K562 (cell line): Measurements from ENCODE around the gene LZTR1. TPM values are rescaled to one million over a fixed set of nuclear protein-coding genes. Genes with fewer than 3 reads are reported as not detected.
A peak's percentile ranks its signal among the peaks of the same experiment; 100 is the strongest.

ENCODE experiments used
- BRD9 ChIP-seq: fragments of 450-650 bp; IDR thresholded peaks from 2 replicates; pipeline ENCODE4 v1.6.1; 2018; ENCODE audit warnings: low read depth; ENCODE audit not compliant: partially characterized antibody
- CHD2 ChIP-seq: IDR thresholded peaks from 2 replicates; pipeline ENCODE4 v1.6.1; 2011; ENCODE audit warnings: low read depth, low read length
- FOS ChIP-seq: IDR thresholded peaks from 3 replicates; pipeline ENCODE4 v1.6.1; 2011; ENCODE audit not compliant: insufficient read length; ENCODE audit errors: extremely low read depth
- HDAC8 ChIP-seq: fragments of 450-650 bp; IDR thresholded peaks from 2 replicates; pipeline ENCODE4 v1.6.1; 2016; ENCODE audit warnings: mild to moderate bottlenecking, missing genetic modification characterization, moderate library complexity, missing compliant biosample characterization
- HMGN3 ChIP-seq: IDR thresholded peaks from 2 replicates; pipeline ENCODE4 v1.6.1; 2011; ENCODE audit warnings: borderline replicate concordance, low read depth, mild to moderate bottlenecking, mixed read lengths, low read length; ENCODE audit not compliant: insufficient read length; ENCODE audit errors: extremely low read depth
- KDM2B ChIP-seq: fragments of 250-450 bp; sonication (Bioruptor Pico); IDR thresholded peaks from 2 replicates; pipeline ENCODE4 v1.8.0; 2021; ENCODE audit warnings: mild to moderate bottlenecking, moderate library complexity
- MEF2D ChIP-seq: conservative IDR thresholded peaks from 2 replicates; pipeline ENCODE4 v1.6.1; 2016; ENCODE audit warnings: low read depth, missing genetic modification characterization, missing compliant biosample characterization
- MTF1 ChIP-seq: fragments of 250-450 bp; sonication (Bioruptor Pico); IDR thresholded peaks from 2 replicates; pipeline ENCODE4 v1.9.0; 2021; ENCODE audit warnings: moderate library complexity, mild to moderate bottlenecking, inconsistent platforms, borderline replicate concordance
- MYC ChIP-seq, 2 experiments: fragments of 250-450 bp in 1 of 2; sonication (Bioruptor Pico) in 1 of 2; IDR thresholded peaks; 2 replicates each; pipeline versions ENCODE4 v1.5.1 to v1.6.1; 2012 to 2021; ENCODE audit warnings: low read depth in 2 of 2, borderline replicate concordance in 1 of 2, improper control_type of control experiment in 1 of 2, low read length in 1 of 2, mild to moderate bottlenecking in 1 of 2, moderate library complexity in 1 of 2
- RCOR1 ChIP-seq, 2 experiments: IDR thresholded peaks; 2 replicates each; pipeline ENCODE4 v1.6.1; 2012; ENCODE audit warnings: low read depth in 2 of 2, low read length in 2 of 2, borderline replicate concordance in 1 of 2, improper control_type of control experiment in 1 of 2
- RNF219 ChIP-seq: fragments of 250-450 bp; sonication (Bioruptor Pico); IDR thresholded peaks from 2 replicates; pipeline ENCODE4 v1.5.0; 2022; ENCODE audit warnings: mild to moderate bottlenecking
- RREB1 ChIP-seq: fragments of 250-450 bp; sonication (Bioruptor Pico); IDR thresholded peaks from 2 replicates; pipeline ENCODE4 v1.4.0; 2020
- ZNF384 ChIP-seq: IDR thresholded peaks from 2 replicates; pipeline ENCODE4 v1.6.1; 2012; ENCODE audit warnings: low read depth, low read length, improper control_type of control experiment
- ZNF561 ChIP-seq: fragments of 450-650 bp; formaldehyde crosslinking; conservative IDR thresholded peaks from 2 replicates; pipeline ENCODE4 v1.4.0; 2020; ENCODE audit warnings: mild to moderate bottlenecking, moderate library complexity
- ZNF583 ChIP-seq: fragments of 250-450 bp; sonication (Bioruptor Pico); IDR thresholded peaks from 2 replicates; pipeline ENCODE4 v1.4.0; 2020
- polyA plus RNA-seq, 8 experiments: library from polyadenylated mRNA; depleted of rRNA in 4 of 8; stranded (reverse) in 5 of 8; unstranded in 3 of 8; fragments of >200 nt; fragmentation: Nextera tagmentation in 2 of 8; fragmentation: Illumina TruSeq in 1 of 8; extraction: Ambion mirVana in 2 of 8; extraction: Trizol in 1 of 8; gene quantifications; 2 replicates each; pipeline versions ENCODE4 v1.2.1 to v1.2.3, GENCODE V29; 2011 to 2014; ENCODE audit warnings: inconsistent platforms in 1 of 8, missing spikeins in 1 of 8
- total RNA-seq, 7 experiments: library from RNA; depleted of rRNA in 6 of 7; stranded (reverse); fragments of >200 nt in 6 of 7; fragmentation: Illumina TruSeq in 2 of 7; extraction: Trizol in 2 of 7; gene quantifications; 2 replicates each; pipeline versions ENCODE4 v1.2.1 to v1.2.3, GENCODE V29; 2011 to 2021; ENCODE audit warnings: low replicate concordance in 1 of 7
- TF ChIP-seq, protein P1 (sequence below): fragments of 250-450 bp; sonication (Bioruptor Pico); IDR thresholded peaks from 2 replicates; pipeline ENCODE4 v1.8.0; 2021; ENCODE audit warnings: moderate library complexity, mild to moderate bottlenecking, inconsistent platforms
- TF ChIP-seq, protein P2 (sequence below): sonication (generic); formaldehyde crosslinking; IDR thresholded peaks from 2 replicates; pipeline ENCODE4 v1.8.1; 2023; ENCODE audit warnings: mild to moderate bottlenecking, missing genetic modification reagents

The LZTR1 gene
- total and polyA plus RNA-seq, 9 of the 15 experiments (the other 6 are each of a cell fraction or from before 2014, with no cell fraction given), result 2.2 to 135 (median 63.0) TPM

GRCh38 chr22:21000207-21000986, 18.3 kb downstream of the LZTR1 start (continued):
- TF ChIP-seq KDM2B (CRISPR knock-in tag) (peak; percentile 42; the same call in 1 of the 2 replicates), ZNF384 (peak; percentile 18; the same call in 1 of the 2 replicates), BRD9 (no peak), MTF1 (no peak), RCOR1 (IDR thresholded peaks at IDR 0.05; ENCODE audit: borderline replicate concordance in 1 of 2, low read depth in 2 of 2, low read length in 2 of 2) (peak; percentile 38 to 82; a peak in 3 of 4 replicates), MEF2D (tag) (no peak), MYC (IDR thresholded peaks at IDR 0.05; ENCODE audit: low read depth, low read length) (peak; percentile 30), MYC (CRISPR knock-in tag; IDR thresholded peaks at IDR 0.05; ENCODE audit: borderline replicate concordance, low read depth) (no peak), RREB1 (0 out of 2 replicates have a peak, but pooled peaks have one; percentile 0), HDAC8 (tag) (no peak; the same call in 1 of the 2 replicates), RNF219 (CRISPR knock-in tag) (peak; percentile 14; the same call in 1 of the 2 replicates), HMGN3 (no peak), CHD2 (peak; percentile 26; the same call in 1 of the 2 replicates), ZNF561 (peak; percentile 74; the same call in 1 of the 2 replicates), ZNF583 (no peak), FOS (no peak)
- TF ChIP-seq, protein P1, sequence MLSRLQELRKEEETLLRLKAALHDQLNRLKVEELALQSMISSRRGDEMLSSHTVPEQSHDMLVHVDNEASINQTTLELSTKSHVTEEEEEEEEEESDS (CRISPR knock-in tag), result no peak
- TF ChIP-seq, protein P2, sequence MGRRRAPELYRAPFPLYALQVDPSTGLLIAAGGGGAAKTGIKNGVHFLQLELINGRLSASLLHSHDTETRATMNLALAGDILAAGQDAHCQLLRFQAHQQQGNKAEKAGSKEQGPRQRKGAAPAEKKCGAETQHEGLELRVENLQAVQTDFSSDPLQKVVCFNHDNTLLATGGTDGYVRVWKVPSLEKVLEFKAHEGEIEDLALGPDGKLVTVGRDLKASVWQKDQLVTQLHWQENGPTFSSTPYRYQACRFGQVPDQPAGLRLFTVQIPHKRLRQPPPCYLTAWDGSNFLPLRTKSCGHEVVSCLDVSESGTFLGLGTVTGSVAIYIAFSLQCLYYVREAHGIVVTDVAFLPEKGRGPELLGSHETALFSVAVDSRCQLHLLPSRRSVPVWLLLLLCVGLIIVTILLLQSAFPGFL (CRISPR knock-in tag), result no peak
